KMS-11 (cell line): ENCODE data around the gene ADSL.

ENCODE experiments used
- H2AFZ ChIP-seq: fragments of 200-600 bp; sonication (generic); 2 replicates; pipeline ENCODE4 v1.6.1; 2016; ENCODE audit warnings: antibody characterized with exemption, mixed run types, low read depth
- H3K27ac ChIP-seq: fragments of 200-600 bp; sonication (generic); 2 replicates; pipeline ENCODE4 v1.6.1; 2016; ENCODE audit warnings: mild to moderate bottlenecking, mixed run types
- H3K27me3 ChIP-seq: fragments of 200-600 bp; sonication (generic); 2 replicates; pipeline ENCODE4 v1.6.1; 2017; ENCODE audit warnings: mild to moderate bottlenecking, low read depth, mixed run types, moderate library complexity; ENCODE audit not compliant: insufficient read depth
- H3K36me3 ChIP-seq: fragments of 200-600 bp; sonication (generic); 2 replicates; pipeline ENCODE4 v1.6.1; 2017; ENCODE audit warnings: mild to moderate bottlenecking, mixed run types; ENCODE audit not compliant: insufficient read depth
- H3K4me1 ChIP-seq: fragments of 200-600 bp; sonication (generic); 2 replicates; pipeline ENCODE4 v1.6.1; 2016; ENCODE audit warnings: mild to moderate bottlenecking, low read depth, mixed run types; ENCODE audit not compliant: poor library complexity, severe bottlenecking
- H3K4me2 ChIP-seq: fragments of 200-600 bp; sonication (generic); 2 replicates; pipeline ENCODE4 v1.7.0; 2016; ENCODE audit warnings: mild to moderate bottlenecking, mixed run types
- H3K4me3 ChIP-seq: fragments of 200-600 bp; sonication (generic); IDR thresholded peaks from 2 replicates; pipeline ENCODE4 v1.6.1; 2017; ENCODE audit warnings: low read depth, low read length, mixed read lengths; ENCODE audit not compliant: insufficient read depth
- H3K79me2 ChIP-seq: fragments of 200-600 bp; sonication (generic); 2 replicates; pipeline ENCODE4 v1.6.1; 2016; ENCODE audit warnings: low read depth, mixed run types; ENCODE audit not compliant: insufficient read depth
- H3K9ac ChIP-seq: fragments of 200-600 bp; sonication (generic); 2 replicates; pipeline ENCODE4 v1.6.1; 2016; ENCODE audit warnings: mild to moderate bottlenecking, mixed run types
- H4K20me1 ChIP-seq: fragments of 200-600 bp; sonication (generic); 2 replicates; pipeline ENCODE4 v1.6.1; 2016; ENCODE audit warnings: mild to moderate bottlenecking, mixed run types; ENCODE audit not compliant: insufficient read depth
- TF ChIP-seq, protein P1 (sequence below): fragments of 200-600 bp; sonication (generic); conservative IDR thresholded peaks from 2 replicates; pipeline ENCODE4 v1.6.1; 2017; ENCODE audit warnings: low read depth, mild to moderate bottlenecking, antibody characterized with exemption, low read length, moderate library complexity, mixed read lengths

ADSL gene

GRCh38 chr22:40400159-40400558 lies 53.9 kb downstream of the ADSL start:
- Histone ChIP-seq H2AFZ (no peak overlapping the region), H3K36me3 (no peaks in the 10 kb centered on the region), H3K79me2 (no peaks in the 10 kb centered on the region), H3K27ac (no peak overlapping the region), H3K4me1 (no peaks in the 10 kb centered on the region), H3K4me3 (no peak overlapping the region), H4K20me1 (no peaks in the 10 kb centered on the region), H3K9ac (no peak overlapping the region), H3K4me2 (no peak overlapping the region), H3K27me3 (no peaks in the 10 kb centered on the region)
- TF ChIP-seq, protein P1, sequence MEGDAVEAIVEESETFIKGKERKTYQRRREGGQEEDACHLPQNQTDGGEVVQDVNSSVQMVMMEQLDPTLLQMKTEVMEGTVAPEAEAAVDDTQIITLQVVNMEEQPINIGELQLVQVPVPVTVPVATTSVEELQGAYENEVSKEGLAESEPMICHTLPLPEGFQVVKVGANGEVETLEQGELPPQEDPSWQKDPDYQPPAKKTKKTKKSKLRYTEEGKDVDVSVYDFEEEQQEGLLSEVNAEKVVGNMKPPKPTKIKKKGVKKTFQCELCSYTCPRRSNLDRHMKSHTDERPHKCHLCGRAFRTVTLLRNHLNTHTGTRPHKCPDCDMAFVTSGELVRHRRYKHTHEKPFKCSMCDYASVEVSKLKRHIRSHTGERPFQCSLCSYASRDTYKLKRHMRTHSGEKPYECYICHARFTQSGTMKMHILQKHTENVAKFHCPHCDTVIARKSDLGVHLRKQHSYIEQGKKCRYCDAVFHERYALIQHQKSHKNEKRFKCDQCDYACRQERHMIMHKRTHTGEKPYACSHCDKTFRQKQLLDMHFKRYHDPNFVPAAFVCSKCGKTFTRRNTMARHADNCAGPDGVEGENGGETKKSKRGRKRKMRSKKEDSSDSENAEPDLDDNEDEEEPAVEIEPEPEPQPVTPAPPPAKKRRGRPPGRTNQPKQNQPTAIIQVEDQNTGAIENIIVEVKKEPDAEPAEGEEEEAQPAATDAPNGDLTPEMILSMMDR: no peak

DNA sequence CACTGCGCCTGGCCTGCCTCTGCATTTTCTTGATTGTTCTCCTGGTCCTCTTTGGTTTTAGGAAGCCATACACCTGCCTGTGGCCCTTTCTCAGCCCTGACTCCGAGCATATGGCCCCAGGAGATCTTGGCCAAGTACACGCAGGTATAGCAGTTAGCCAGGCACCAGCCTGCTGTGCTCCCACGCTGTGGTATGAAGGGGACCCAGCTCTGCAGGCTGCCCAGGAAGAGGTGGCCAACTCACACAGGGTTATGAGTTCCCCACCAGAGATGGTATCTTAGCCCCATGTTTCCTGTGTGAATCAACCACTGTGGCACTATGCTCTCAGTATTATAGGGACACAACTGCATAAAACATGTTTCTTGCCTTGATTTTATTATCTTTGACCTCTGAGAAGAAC lies 55.2 kb downstream of the ADSL start:
- no peak overlapping the region for H3K4me3 ChIP-seq
- no peaks in the 10 kb centered on the region for H3K36me3 ChIP-seq
- no peak overlapping the region for H3K4me2 ChIP-seq
- no peaks in the 10 kb centered on the region for H3K27me3 ChIP-seq
- TF ChIP-seq, protein P1: no peak
- H3K27ac ChIP-seq: no peak overlapping the region
- no peak overlapping the region for H2AFZ ChIP-seq
- no peak overlapping the region for H3K9ac ChIP-seq
- no peaks in the 10 kb centered on the region for H3K79me2 ChIP-seq
- H4K20me1 ChIP-seq: no peaks in the 10 kb centered on the region
- H3K4me1 ChIP-seq: no peaks in the 10 kb centered on the region

GRCh38 chr22:40401981-40402406 lies 55.7 kb downstream of the ADSL start:
- no peak overlapping the region for H2AFZ ChIP-seq
- TF ChIP-seq, protein P1: no peak
- no peak overlapping the region for H3K4me3 ChIP-seq
- H3K27me3 ChIP-seq: no peaks in the 10 kb centered on the region
- no peaks in the 10 kb centered on the region for H4K20me1 ChIP-seq
- no peak overlapping the region for H3K27ac ChIP-seq
- H3K9ac ChIP-seq: no peak overlapping the region
- no peak overlapping the region for H3K4me2 ChIP-seq
- H3K4me1 ChIP-seq: no peaks in the 10 kb centered on the region
- no peaks in the 10 kb centered on the region for H3K36me3 ChIP-seq
- H3K79me2 ChIP-seq: no peaks in the 10 kb centered on the region

DNA sequence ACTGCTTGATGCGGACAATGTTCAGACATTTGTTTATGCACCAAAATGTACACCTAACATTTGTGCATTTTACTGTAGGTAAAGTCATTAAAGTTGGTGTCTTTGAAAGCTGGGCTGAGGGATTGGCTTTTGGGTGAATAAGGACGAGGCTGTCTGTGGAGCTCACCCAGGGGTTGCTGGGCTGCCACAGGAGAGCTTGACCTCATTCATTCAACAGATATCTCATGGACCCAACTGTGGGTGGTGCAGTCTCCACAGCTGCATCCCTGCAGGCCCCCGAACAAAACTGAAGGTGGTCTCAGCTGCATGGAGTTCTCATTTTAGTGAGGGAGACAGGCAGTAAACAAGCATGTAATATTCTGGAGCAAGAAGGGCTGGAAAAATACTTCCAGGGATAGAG lies 56.8 kb downstream of the ADSL start:
- no peak overlapping the region for H3K4me2 ChIP-seq
- H3K4me3 ChIP-seq: no peak overlapping the region
- no peaks in the 10 kb centered on the region for H3K27me3 ChIP-seq
- H4K20me1 ChIP-seq: no peaks in the 10 kb centered on the region
- no peak overlapping the region for H3K27ac ChIP-seq
- TF ChIP-seq, protein P1: no peak
- H3K36me3 ChIP-seq: no peaks in the 10 kb centered on the region
- no peak overlapping the region for H2AFZ ChIP-seq
- H3K9ac ChIP-seq: no peak overlapping the region
- H3K4me1 ChIP-seq: no peaks in the 10 kb centered on the region
- H3K79me2 ChIP-seq: no peaks in the 10 kb centered on the region
